Measurements from ENCODE around the gene CD46. TPM values are rescaled to one million over a fixed set of nuclear protein-coding genes. Genes with fewer than 3 reads are reported as not detected.

The CD46 gene
- total RNA-seq, 1 experiment from 2014 or later = 116 TPM

DNA sequence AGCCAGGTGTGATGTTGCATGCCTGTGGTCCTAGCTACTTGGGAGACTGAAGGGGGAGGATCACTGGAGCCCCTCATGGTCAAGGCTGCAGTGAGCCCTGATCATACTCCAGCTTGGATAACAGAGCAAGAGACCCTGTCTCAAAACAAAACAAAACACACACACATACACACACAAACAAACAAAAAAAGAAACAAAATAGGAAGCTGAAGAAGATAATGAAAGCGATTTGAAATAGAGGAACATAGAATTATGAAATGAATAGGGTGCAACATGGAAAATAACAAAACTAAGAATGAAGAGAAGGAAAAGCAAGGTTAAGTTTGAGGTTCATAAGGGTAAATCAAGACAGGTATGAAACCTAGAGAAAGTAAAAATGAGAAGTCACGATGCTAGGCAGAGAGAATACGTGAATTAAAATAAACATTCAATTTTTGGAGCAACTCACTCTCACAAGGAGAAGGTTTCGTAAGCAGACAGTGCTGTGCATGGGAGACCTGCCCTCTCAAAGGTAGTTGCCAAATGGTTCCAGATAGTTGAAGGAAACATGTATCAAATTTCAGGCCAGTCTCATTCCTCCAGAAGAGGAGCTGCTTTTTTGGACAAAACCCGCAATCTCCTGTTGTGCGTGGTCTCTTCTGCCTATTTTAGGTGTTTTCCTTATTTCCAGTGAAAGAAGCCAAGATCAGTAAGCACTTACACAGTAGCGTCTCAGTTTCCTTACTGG is 3.3 kb downstream of the CD46 start:
- ChIA-PET CTCF (interaction anchor here (1.2 kb wide), 1 partner anchor 43 kb away, joined by 5 read pairs; no protein-coding TSS in a partner anchor), POLR2A (ENCODE audit: unreplicated experiment) (no interaction called here)
- peak overlapping the region; percentile 2 for H3K9ac ChIP-seq (ENCODE audit: low read length)
- H3K4me2 ChIP-seq (ENCODE audit: low read length) = peak overlapping the region; percentile 91
- TF ChIP-seq EZH2phosphoT487 (IDR thresholded peaks at IDR 0.05; ENCODE audit: borderline replicate concordance, low read length) (no peak), EZH2 (IDR thresholded peaks at IDR 0.05; ENCODE audit: low read length, unreplicated experiment) (no peak)
- H3K4me3 ChIP-seq (ENCODE audit: low read length) = peak overlapping the region; percentile 89
- DNase-seq = peak; percentile 60
- H3K27ac ChIP-seq (ENCODE audit: low read length) = peak overlapping the region; percentile 76
- H3K36me3 ChIP-seq (ENCODE audit: low read depth, low read length) = peaks cover 33% of the 10 kb centered on the region
- no peaks in the 10 kb centered on the region for H3K9me3 ChIP-seq (ENCODE audit: low read length)
- no peaks in the 10 kb centered on the region for H3K9me2 ChIP-seq (replicated peaks; ENCODE audit: low read length)
- H3K27me3 ChIP-seq (ENCODE audit: low read length) = no peaks in the 10 kb centered on the region
- peaks cover 15% of the 10 kb centered on the region for H3F3A ChIP-seq (ENCODE audit: low read length, unreplicated experiment)
- no peak for ATAC-seq
- H3K4me1 ChIP-seq (ENCODE audit: insufficient read depth, low read length) = peaks cover 52% of the 10 kb centered on the region
- H4K20me1 ChIP-seq (ENCODE audit: low read length) = peaks cover 68% of the 10 kb centered on the region
- H3K79me2 ChIP-seq (ENCODE audit: low read length) = peaks cover 83% of the 10 kb centered on the region
- BruUV-seq (replicated peaks) = no TSS peak
- intact Hi-C loops (cut with micrococcal nuclease) = loop anchor here (10.0 kb wide), 1 partner anchor 420 kb away; no protein-coding TSS in a partner anchor
- H2AFZ ChIP-seq (ENCODE audit: low read length) = no peak overlapping the region

DNA sequence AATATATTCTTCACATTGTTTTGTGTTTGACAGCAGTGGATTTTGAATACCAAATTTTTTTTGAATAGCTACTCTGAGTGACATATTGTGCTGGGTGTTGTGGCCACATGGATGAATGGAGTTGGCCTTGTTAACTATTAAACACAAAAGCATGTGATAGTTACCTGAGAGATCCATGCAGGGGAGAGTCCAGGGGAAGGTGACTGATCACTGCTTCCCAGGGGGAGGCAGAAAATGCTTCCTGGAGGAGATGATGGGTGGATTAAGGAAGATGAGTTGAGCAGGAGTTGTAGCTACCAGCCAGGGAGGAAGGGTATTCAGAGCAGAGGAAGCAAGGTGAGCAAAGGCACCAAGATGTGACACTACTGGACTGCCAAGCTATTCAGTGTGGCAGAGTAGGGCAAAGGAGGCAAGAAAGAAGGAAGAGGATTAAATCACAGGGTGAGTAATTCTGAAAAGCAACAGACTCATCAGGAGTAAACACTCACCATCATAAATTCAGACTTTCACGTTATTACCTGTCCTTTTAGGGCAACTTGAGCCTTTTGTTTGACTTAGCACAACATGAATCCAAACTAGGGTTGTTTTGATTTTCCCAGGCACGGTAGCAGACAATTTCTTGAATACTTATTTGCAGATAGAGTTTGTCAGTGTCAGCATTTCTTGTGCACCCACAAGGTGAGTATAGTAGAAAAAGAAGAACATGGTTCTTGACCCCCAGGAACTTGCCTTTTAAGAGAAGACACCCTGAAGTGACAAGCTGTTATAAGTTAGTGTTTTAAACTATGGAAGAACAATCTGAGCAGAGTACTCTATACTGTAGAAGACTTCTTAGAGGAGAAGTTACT is 4.2 kb downstream of the CD46 start:
- peak; percentile 98 for DNase-seq
- peaks cover 82% of the 10 kb centered on the region for H3K79me2 ChIP-seq (ENCODE audit: low read length)
- ChIA-PET CTCF (interaction anchor here (0.8 to 1.2 kb wide), 2 partner anchors 42 to 58 kb away, joined by 4 to 5 read pairs; no protein-coding TSS in a partner anchor), POLR2A (ENCODE audit: unreplicated experiment) (no interaction called here)
- TF ChIP-seq EZH2phosphoT487 (IDR thresholded peaks at IDR 0.05; ENCODE audit: borderline replicate concordance, low read length) (no peak), EZH2 (IDR thresholded peaks at IDR 0.05; ENCODE audit: low read length, unreplicated experiment) (no peak)
- TF ChIP-seq, protein P1, sequence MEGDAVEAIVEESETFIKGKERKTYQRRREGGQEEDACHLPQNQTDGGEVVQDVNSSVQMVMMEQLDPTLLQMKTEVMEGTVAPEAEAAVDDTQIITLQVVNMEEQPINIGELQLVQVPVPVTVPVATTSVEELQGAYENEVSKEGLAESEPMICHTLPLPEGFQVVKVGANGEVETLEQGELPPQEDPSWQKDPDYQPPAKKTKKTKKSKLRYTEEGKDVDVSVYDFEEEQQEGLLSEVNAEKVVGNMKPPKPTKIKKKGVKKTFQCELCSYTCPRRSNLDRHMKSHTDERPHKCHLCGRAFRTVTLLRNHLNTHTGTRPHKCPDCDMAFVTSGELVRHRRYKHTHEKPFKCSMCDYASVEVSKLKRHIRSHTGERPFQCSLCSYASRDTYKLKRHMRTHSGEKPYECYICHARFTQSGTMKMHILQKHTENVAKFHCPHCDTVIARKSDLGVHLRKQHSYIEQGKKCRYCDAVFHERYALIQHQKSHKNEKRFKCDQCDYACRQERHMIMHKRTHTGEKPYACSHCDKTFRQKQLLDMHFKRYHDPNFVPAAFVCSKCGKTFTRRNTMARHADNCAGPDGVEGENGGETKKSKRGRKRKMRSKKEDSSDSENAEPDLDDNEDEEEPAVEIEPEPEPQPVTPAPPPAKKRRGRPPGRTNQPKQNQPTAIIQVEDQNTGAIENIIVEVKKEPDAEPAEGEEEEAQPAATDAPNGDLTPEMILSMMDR (conservative IDR thresholded peaks at IDR 0.05; ENCODE audit: low read depth, low read length) = no peak
- intact Hi-C loops (cut with micrococcal nuclease) = loop anchor here (1.0 to 10.0 kb wide), 2 partner anchors 45 to 421 kb away; no protein-coding TSS in a partner anchor
- peak overlapping the region; percentile 2 for H3K9ac ChIP-seq (ENCODE audit: low read length)
- peaks cover 15% of the 10 kb centered on the region for H3F3A ChIP-seq (ENCODE audit: low read length, unreplicated experiment)
- no TSS peak for BruUV-seq (replicated peaks)
- peak overlapping the region; percentile 89 for H3K4me3 ChIP-seq (ENCODE audit: low read length)
- peak; percentile 60 for ATAC-seq
- no peaks in the 10 kb centered on the region for H3K9me3 ChIP-seq (ENCODE audit: low read length)
- peaks cover 40% of the 10 kb centered on the region for H3K36me3 ChIP-seq (ENCODE audit: low read depth, low read length)
- H3K4me2 ChIP-seq (ENCODE audit: low read length) = peak overlapping the region; percentile 91
- peaks cover 42% of the 10 kb centered on the region for H3K4me1 ChIP-seq (ENCODE audit: insufficient read depth, low read length)
- H3K27me3 ChIP-seq (ENCODE audit: low read length) = no peaks in the 10 kb centered on the region
- peak overlapping the region; percentile 76 for H3K27ac ChIP-seq (ENCODE audit: low read length)
- H2AFZ ChIP-seq (ENCODE audit: low read length) = no peak overlapping the region
- no peaks in the 10 kb centered on the region for H3K9me2 ChIP-seq (replicated peaks; ENCODE audit: low read length)
- peaks cover 68% of the 10 kb centered on the region for H4K20me1 ChIP-seq (ENCODE audit: low read length)

DNA sequence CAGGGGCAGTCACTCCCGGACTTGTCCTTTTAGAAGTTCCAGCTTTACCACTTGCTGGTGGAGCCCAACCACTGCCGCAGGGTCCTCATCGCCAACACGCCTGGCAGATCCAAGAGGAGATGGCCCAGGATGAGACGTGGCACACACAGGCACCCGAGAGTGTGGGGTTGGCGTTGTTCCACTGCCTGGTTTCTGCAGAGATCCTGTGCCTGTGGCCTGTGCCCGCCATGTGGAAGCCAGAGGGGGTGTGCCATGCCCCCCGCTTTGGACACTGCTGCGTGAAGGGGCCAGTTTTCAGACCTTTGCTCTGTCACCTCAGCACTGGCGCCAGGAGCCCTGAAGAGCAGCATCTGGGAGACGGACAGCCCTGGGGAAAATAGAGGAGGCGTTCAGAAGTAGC is 10.8 kb downstream of the CD46 start:
- no peak for ATAC-seq
- Histone ChIP-seq H3K9me3 (ENCODE audit: low read length) (no peaks in the 10 kb centered on the region), H3K79me2 (ENCODE audit: low read length) (peaks cover 26% of the 10 kb centered on the region), H3F3A (ENCODE audit: low read length, unreplicated experiment) (no peaks in the 10 kb centered on the region), H3K27me3 (ENCODE audit: low read length) (no peaks in the 10 kb centered on the region), H4K20me1 (ENCODE audit: low read length) (peaks cover 26% of the 10 kb centered on the region), H3K4me1 (ENCODE audit: insufficient read depth, low read length) (no peaks in the 10 kb centered on the region), H3K4me2 (ENCODE audit: low read length) (no peak overlapping the region), H3K36me3 (ENCODE audit: low read depth, low read length) (peaks cover 93% of the 10 kb centered on the region), H3K9ac (ENCODE audit: low read length) (no peak overlapping the region), H2AFZ (ENCODE audit: low read length) (no peak overlapping the region), H3K9me2 (replicated peaks; ENCODE audit: low read length) (no peaks in the 10 kb centered on the region), H3K27ac (ENCODE audit: low read length) (no peak overlapping the region), H3K4me3 (ENCODE audit: low read length) (no peak overlapping the region)
- POLR2A ChIA-PET (ENCODE audit: unreplicated experiment) = no interaction called here
- CTCF ChIA-PET = no interaction called here
- TF ChIP-seq EZH2phosphoT487 (IDR thresholded peaks at IDR 0.05; ENCODE audit: borderline replicate concordance, low read length) (no peak), EZH2 (IDR thresholded peaks at IDR 0.05; ENCODE audit: low read length, unreplicated experiment) (no peak)
- TF ChIP-seq, protein P1 (conservative IDR thresholded peaks at IDR 0.05; ENCODE audit: low read depth, low read length) = no peak
- no peak for DNase-seq
- no TSS peak for BruUV-seq (replicated peaks)
- intact Hi-C loops (cut with micrococcal nuclease) = no loop called here

All from PC-3 (cell line).